Hepatocyte (in vitro differentiated cells): Measurements from ENCODE around the gene PDGFA.

Source experiments
- EZH2 ChIP-seq: fragments of 200-600 bp; sonication (generic); IDR thresholded peaks from 2 replicates; pipeline ENCODE4 v1.6.1; 2016; ENCODE audit warnings: antibody characterized with exemption, mild to moderate bottlenecking, borderline replicate concordance
- EZH2phosphoT487 ChIP-seq: fragments of 200-600 bp; sonication (generic); IDR thresholded peaks from one replicate; pipeline ENCODE4 v1.6.1; 2018; ENCODE audit warnings: antibody characterized with exemption, mild to moderate bottlenecking, low read depth, moderate library complexity; ENCODE audit not compliant: unreplicated experiment, severe bottlenecking
- TF ChIP-seq, protein P1 (sequence below): fragments of 200-600 bp; sonication (generic); IDR thresholded peaks from 2 replicates; pipeline ENCODE4 v1.5.1; 2016; ENCODE audit warnings: antibody characterized with exemption, mild to moderate bottlenecking; ENCODE audit not compliant: poor library complexity

DNA sequence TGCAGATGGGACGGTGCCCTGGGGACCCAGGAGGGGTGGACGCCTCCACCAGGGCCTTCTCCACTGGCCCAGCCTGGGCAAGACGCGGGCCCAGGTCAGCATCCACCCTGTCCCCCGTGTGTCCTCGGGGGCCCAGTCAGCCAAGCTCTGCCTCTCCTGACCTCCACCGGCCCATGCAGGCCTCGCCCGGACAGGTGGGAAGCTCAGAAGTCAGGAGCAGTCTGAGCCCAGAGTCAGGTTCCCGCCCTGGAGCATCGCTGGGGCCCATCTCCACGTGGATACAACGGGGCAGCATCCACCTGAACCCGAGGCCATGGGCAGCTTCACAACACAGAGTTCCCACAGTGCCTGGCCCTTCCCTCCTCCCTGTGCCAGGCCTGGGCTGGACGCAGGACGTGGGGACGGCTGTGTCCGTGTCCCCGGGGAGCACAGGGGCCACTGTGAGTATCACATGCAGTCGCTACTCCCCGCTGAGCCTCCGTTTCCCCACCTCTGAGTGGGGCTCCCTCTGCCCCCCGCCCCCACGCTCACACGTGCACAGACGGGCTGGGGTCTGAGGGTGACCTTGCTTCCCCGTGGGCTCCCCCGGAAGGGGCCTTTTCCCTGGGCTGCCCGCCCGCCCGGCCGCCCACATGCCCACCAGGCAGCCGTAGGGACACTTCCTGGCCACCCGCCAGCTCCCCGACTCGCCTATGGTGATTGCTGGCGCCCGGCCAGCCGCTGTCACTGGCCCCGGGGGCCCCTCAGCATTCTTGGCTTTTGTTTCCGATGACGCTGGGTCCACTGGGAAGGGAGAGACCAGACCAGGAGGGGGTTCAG, 64.3 kb downstream of the PDGFA start:
- TF ChIP-seq, protein P1, sequence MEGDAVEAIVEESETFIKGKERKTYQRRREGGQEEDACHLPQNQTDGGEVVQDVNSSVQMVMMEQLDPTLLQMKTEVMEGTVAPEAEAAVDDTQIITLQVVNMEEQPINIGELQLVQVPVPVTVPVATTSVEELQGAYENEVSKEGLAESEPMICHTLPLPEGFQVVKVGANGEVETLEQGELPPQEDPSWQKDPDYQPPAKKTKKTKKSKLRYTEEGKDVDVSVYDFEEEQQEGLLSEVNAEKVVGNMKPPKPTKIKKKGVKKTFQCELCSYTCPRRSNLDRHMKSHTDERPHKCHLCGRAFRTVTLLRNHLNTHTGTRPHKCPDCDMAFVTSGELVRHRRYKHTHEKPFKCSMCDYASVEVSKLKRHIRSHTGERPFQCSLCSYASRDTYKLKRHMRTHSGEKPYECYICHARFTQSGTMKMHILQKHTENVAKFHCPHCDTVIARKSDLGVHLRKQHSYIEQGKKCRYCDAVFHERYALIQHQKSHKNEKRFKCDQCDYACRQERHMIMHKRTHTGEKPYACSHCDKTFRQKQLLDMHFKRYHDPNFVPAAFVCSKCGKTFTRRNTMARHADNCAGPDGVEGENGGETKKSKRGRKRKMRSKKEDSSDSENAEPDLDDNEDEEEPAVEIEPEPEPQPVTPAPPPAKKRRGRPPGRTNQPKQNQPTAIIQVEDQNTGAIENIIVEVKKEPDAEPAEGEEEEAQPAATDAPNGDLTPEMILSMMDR, result no peak
- TF ChIP-seq EZH2, result no peak
- TF ChIP-seq EZH2phosphoT487, result no peak
